ENCODE measurements around the gene MED6.

The MED6 gene

DNA sequence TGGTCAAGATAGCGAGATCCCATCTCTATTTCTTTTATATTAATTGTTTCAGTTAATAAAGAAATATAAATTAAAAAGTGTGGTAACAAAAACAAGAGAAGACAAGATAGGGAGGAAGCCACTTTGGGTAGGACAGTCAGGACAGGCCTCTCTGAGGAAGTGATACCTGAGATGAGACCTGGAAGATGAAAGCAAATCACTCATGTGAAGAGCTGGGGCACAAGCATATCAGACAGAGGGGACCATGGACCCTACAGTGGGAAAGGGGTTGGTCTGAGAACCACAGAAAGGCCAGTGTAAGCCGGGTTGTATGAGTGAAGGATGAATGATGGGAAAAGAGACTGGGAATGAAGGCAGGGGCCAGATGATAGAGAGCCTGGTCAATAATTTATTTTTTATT, 1.8 kb upstream of the MED6 start:
- Histone ChIP-seq H3K9ac (ENCODE audit: low read length) (no peak overlapping the region), H3K4me2 (ENCODE audit: low read depth, low read length) (no peak overlapping the region), H3K9me3 (replicated peaks; ENCODE audit: insufficient read depth, low read length) (no peaks in the 10 kb centered on the region), H3K4me3 (ENCODE audit: low read length) (no peak overlapping the region), H3K4me1 (ENCODE audit: low read length) (0 out of 2 replicates have a peak, but pooled peaks cover 3% of the 10 kb centered on the region), H4K20me1 (ENCODE audit: insufficient read depth, low read length) (no peaks in the 10 kb centered on the region), H3F3A (ENCODE audit: insufficient read depth, low read length) (no peaks in the 10 kb centered on the region), H2AFZ (ENCODE audit: low read length) (no peak overlapping the region), H3K27ac (ENCODE audit: low read length) (no peak overlapping the region), H3K79me2 (ENCODE audit: low read length) (peaks cover 31% of the 10 kb centered on the region), H3K9me2 (replicated peaks; ENCODE audit: insufficient read depth, low read length) (no peaks in the 10 kb centered on the region), H3K36me3 (replicated peaks; ENCODE audit: insufficient read depth, low read length) (no peaks in the 10 kb centered on the region), H3K27me3 (replicated peaks; ENCODE audit: insufficient read depth, low read length) (no peaks in the 10 kb centered on the region)
- TF ChIP-seq, protein P1, sequence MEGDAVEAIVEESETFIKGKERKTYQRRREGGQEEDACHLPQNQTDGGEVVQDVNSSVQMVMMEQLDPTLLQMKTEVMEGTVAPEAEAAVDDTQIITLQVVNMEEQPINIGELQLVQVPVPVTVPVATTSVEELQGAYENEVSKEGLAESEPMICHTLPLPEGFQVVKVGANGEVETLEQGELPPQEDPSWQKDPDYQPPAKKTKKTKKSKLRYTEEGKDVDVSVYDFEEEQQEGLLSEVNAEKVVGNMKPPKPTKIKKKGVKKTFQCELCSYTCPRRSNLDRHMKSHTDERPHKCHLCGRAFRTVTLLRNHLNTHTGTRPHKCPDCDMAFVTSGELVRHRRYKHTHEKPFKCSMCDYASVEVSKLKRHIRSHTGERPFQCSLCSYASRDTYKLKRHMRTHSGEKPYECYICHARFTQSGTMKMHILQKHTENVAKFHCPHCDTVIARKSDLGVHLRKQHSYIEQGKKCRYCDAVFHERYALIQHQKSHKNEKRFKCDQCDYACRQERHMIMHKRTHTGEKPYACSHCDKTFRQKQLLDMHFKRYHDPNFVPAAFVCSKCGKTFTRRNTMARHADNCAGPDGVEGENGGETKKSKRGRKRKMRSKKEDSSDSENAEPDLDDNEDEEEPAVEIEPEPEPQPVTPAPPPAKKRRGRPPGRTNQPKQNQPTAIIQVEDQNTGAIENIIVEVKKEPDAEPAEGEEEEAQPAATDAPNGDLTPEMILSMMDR (IDR thresholded peaks at IDR 0.05; ENCODE audit: low read length), result no peak
- no peak for TF ChIP-seq EZH2 (optimal IDR thresholded peaks at IDR 0.05; ENCODE audit: low read depth, low read length)
- TF ChIP-seq EZH2phosphoT487 (IDR thresholded peaks at IDR 0.05; ENCODE audit: low read length), result no peak
- no peak for DNase-seq

DNA sequence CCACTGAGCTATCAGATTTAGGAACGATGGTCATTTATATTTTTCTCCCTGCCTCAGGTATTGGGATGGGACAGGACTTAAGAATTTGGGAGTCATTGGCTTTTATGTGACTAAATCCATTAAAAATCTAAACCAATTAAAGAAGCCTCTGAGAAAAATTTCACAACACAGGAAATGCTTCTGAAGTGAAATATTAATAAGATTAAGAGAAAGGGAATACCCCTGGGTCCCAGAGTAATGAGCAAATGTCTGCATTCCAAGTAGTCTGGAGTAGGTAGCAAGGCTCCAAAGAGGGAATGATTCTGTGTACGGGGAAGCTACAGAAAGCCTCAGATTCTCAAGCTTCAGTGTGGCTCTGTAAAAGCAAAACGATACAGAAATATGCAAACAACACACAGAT, 707 bp upstream of the MED6 start:
- Histone ChIP-seq H3K9ac (ENCODE audit: low read length) (peak overlapping the region; percentile 24; the same call in 1 of the 2 replicates), H3K4me3 (ENCODE audit: low read length) (peak overlapping the region; percentile 50), H3K27ac (ENCODE audit: low read length) (no peak overlapping the region), H3K27me3 (replicated peaks; ENCODE audit: insufficient read depth, low read length) (no peaks in the 10 kb centered on the region), H2AFZ (ENCODE audit: low read length) (peak overlapping the region; percentile 74), H3F3A (ENCODE audit: insufficient read depth, low read length) (no peaks in the 10 kb centered on the region), H3K9me2 (replicated peaks; ENCODE audit: insufficient read depth, low read length) (no peaks in the 10 kb centered on the region), H3K4me2 (ENCODE audit: low read depth, low read length) (peak overlapping the region; percentile 54; the same call in 1 of the 2 replicates), H3K9me3 (replicated peaks; ENCODE audit: insufficient read depth, low read length) (no peaks in the 10 kb centered on the region), H4K20me1 (ENCODE audit: insufficient read depth, low read length) (no peaks in the 10 kb centered on the region), H3K79me2 (ENCODE audit: low read length) (peaks cover 40% of the 10 kb centered on the region), H3K4me1 (ENCODE audit: low read length) (0 out of 2 replicates have a peak, but pooled peaks cover 3% of the 10 kb centered on the region), H3K36me3 (replicated peaks; ENCODE audit: insufficient read depth, low read length) (no peaks in the 10 kb centered on the region)
- TF ChIP-seq EZH2phosphoT487 (IDR thresholded peaks at IDR 0.05; ENCODE audit: low read length) (no peak), EZH2 (optimal IDR thresholded peaks at IDR 0.05; ENCODE audit: low read depth, low read length) (no peak)
- TF ChIP-seq, protein P1 (IDR thresholded peaks at IDR 0.05; ENCODE audit: low read length), result no peak
- DNase-seq, result no peak

DNA sequence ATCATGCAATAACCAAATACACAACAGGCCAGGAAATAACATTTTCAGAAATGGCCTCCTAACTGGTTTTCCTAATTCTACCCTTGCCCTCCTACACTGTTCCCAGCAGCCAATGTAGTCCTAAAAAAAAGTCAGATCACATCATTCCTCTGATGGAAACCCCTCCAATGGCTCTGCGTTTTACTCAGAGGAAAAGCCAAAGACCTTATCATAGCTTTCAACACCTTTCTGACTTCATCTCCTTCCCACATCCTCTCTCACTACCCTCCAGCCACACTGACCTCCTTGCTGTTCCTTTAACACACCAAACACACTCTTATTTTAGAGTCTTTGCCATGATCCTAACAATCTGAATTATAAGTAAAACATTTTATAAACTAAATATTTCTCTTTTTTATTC, 1.1 kb downstream of the MED6 start:
- Histone ChIP-seq H3K9me2 (replicated peaks; ENCODE audit: insufficient read depth, low read length) (no peaks in the 10 kb centered on the region), H3K4me2 (ENCODE audit: low read depth, low read length) (no peak overlapping the region), H3K27ac (ENCODE audit: low read length) (no peak overlapping the region), H3K79me2 (ENCODE audit: low read length) (peaks cover 45% of the 10 kb centered on the region), H3K4me1 (ENCODE audit: low read length) (0 out of 2 replicates have a peak, but pooled peaks cover 3% of the 10 kb centered on the region), H3K27me3 (replicated peaks; ENCODE audit: insufficient read depth, low read length) (no peaks in the 10 kb centered on the region), H3K4me3 (ENCODE audit: low read length) (peak overlapping the region; percentile 90; the same call in 1 of the 2 replicates), H3K9ac (ENCODE audit: low read length) (no peak overlapping the region), H4K20me1 (ENCODE audit: insufficient read depth, low read length) (no peaks in the 10 kb centered on the region), H3K9me3 (replicated peaks; ENCODE audit: insufficient read depth, low read length) (no peaks in the 10 kb centered on the region), H2AFZ (ENCODE audit: low read length) (no peak overlapping the region), H3K36me3 (replicated peaks; ENCODE audit: insufficient read depth, low read length) (no peaks in the 10 kb centered on the region), H3F3A (ENCODE audit: insufficient read depth, low read length) (no peaks in the 10 kb centered on the region)
- TF ChIP-seq, protein P1 (IDR thresholded peaks at IDR 0.05; ENCODE audit: low read length), result no peak
- no peak for TF ChIP-seq EZH2 (optimal IDR thresholded peaks at IDR 0.05; ENCODE audit: low read depth, low read length)
- TF ChIP-seq EZH2phosphoT487 (IDR thresholded peaks at IDR 0.05; ENCODE audit: low read length), result no peak
- DNase-seq, result no peak

All from MM.1S (cell line).